ENCODE results near the gene GPRC6A.

GPRC6A gene

GRCh38 chr6:116783852-116784251 lies 45.0 kb downstream of the GPRC6A start:
- no peak for DNase-seq

GRCh38 chr6:116779573-116780164 lies 49.2 kb downstream of the GPRC6A start:
- DNase-seq = no peak

- DNase-seq = no peak
These were observed 55.0 kb downstream of the GPRC6A start for GRCh38 chr6:116773886-116774285.

- no peak for DNase-seq
These were observed 56.4 kb downstream of the GPRC6A start for GRCh38 chr6:116772450-116772849.

GRCh38 chr6:116767715-116768114 lies 61.2 kb downstream of the GPRC6A start:
- DNase-seq = no peak

GRCh38 chr6:116766506-116767176 lies 62.2 kb downstream of the GPRC6A start:
- DNase-seq = no peak

GRCh38 chr6:116764961-116765841 lies 63.7 kb downstream of the GPRC6A start, which contains the start of gene FAM162B:
Gene FAM162B, minus strand, starts transcription at chr6:116765719. Its CDS starts 143 bp downstream, at chr6:116765576.
- no peak for DNase-seq

GRCh38 chr6:116764629-116764960 lies 64.3 kb downstream of the GPRC6A start:
- no peak for DNase-seq

GRCh38 chr6:116763906-116764628 lies 64.8 kb downstream of the GPRC6A start:
- no peak for DNase-seq

- no peak for DNase-seq
These were observed 65.8 kb downstream of the GPRC6A start for GRCh38 chr6:116763048-116763447.

- DNase-seq = no peak
These were observed 66.6 kb downstream of the GPRC6A start for GRCh38 chr6:116762235-116762634.

GRCh38 chr6:116761779-116762178 lies 67.1 kb downstream of the GPRC6A start:
- DNase-seq = no peak

- DNase-seq = no peak
These were observed 83.7 kb downstream of the GPRC6A start for GRCh38 chr6:116745176-116745575.

Measured in effector CD8-positive, alpha-beta T cell (primary cell).